CD4-positive, alpha-beta T cell treated with Interleukin-12 subunit alpha and Interleukin-12 subunit beta, for 1 hour (primary cell): Measurements from ENCODE around the gene AGMO.
"Not testable (repeated sequence)": the region's sequence is repeated elsewhere in the genome, so short reads cannot be mapped to it uniquely, and the experiment has no call there.

ENCODE experiments used
- DNase-seq: peaks from one replicate; pipeline ENCODE4 v3.0.0-alpha.2; 2020

The AGMO gene

DNA sequence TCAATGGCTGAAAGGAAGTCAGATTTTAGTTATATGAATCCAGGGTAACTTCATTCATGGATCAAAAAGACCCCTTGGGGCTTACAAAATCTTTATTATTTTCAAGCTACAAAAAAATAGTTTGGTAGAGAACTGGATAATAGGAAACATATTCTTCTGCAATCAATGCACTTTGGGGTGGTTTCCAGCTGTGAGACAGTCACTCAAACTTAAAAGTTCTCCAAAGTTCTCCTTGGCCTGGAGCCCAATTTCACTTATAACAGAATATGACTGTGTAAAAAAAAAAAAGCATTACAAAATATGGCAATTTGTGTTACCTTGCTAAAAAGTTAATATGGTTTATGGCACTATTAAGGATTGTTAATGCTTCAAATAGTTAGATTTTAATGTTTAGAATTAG, 255.5 kb downstream of the AGMO start:
- DNase-seq: no peak

DNA sequence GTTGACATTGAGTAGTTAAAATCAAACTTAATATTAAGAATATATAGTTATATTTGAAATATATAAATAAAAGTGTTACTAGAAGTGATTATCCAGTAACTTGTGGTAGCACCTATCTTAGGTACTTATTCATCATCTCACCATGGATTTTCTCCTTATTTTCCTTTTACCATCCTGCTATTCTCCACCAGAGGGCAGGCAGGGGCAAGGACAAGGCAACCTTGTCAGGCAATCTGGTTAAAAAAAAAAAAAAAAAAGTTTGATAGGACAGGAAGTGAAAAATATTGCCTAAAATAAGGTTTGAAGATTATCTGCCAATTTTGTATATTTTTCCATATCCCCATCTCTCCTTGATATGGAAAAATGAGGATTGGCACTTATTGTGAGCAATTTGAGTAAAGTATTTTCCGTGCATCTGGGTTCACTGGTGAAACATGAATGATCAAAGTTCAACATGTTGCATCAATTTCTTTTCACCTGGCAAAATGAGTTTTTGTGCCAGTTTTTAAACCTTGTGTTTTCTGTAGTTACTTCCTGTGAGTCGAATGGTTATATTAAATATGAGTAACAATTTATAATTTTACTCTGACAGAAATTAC, 256.7 kb downstream of the AGMO start:
- no peak for DNase-seq

DNA sequence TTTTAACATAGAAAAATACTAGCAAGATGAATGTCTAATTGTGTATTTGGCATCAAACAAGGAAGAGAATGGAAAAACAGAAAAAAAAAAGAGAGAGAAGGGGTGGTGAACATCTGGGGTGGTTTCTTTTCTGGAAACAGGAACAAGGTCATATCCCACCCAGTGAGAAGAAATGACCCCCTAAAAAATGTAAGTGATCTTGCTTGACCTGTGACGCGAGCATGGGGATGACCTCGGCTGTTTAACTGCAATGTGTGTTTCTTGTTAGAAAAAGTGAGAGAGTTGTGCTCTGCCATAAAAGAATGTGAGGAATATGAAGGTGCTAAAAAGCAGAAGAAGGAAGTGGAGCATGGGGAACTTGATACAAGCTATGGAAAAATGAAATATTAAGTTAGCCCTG, 258.5 kb downstream of the AGMO start:
- DNase-seq: no peak

DNA sequence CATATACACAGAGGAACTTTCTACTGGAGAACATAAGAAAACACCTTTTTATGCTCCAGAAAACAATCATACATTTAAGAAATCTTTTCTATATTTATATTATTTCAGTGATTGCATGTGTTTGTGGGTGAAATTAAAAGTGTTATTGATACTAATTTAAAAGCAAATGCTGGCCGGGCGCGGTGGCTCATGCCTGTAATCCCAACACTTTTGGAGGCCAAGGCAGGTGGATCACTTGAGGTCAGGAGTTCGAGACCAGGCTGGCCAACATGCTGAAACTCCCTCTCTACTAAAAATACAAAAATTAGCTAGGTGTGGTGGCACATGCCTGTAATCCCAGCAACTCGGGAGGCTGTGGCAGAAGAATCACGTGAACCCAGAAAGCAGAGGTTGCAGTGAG, 260.8 kb downstream of the AGMO start:
- not testable (repeated sequence) for DNase-seq

DNA sequence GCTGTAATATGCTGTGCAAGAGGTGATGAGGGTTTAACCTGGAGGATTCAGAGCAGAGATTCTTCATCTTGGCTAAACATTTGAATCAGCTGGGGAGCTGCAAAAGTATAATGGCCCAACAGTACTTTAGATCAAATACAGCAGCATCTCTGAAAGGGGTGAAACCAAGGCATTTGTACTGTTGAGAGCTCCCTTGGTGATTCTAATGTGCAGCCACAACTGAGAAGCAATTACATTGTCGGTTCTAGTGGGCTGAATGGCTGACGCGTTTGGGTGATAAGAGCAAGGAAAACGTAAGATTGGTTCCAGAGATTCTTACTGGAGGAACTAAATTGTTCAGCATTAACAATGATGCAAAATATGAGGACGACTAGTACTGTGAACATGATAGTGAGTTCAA, 269.7 kb downstream of the AGMO start:
- no peak for DNase-seq

DNA sequence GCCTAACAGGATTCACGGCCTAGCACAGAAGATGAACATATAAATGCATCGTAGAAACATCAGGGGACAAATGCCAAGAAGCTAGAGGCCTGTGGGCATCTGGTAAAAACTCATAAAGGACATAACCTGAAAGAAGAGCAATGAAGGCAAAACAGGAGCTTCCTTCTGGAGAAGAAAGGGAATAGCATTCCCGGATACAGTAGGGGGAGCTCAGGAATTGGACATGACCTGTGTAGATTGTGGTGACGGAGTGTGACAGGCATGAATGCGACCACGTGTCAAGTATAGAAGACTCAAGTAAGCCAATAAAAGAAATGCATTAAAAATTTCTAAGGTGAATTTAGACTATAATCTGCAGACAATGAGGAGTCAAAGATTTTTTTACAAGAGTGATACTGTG, 270.1 kb downstream of the AGMO start:
- no peak for DNase-seq

DNA sequence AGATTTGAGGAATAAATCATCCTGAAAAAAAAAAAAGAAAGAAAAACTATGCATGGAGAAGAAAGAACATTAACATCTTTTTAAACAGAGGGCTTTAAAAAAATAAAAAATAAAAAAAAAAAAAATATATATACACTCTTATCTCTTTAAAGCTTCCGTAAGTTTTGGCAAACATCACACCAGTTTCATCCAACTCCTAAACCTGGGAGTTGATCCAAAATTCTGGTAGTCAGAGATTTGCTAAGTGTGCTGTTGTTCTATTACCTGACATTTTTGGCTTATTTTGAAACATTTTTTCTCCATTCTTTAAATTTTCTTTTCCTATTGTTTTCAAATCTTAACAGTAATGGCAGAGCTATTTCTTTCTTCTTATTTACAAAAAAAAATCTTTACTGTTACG, 273.1 kb downstream of the AGMO start:
- no peak for DNase-seq

DNA sequence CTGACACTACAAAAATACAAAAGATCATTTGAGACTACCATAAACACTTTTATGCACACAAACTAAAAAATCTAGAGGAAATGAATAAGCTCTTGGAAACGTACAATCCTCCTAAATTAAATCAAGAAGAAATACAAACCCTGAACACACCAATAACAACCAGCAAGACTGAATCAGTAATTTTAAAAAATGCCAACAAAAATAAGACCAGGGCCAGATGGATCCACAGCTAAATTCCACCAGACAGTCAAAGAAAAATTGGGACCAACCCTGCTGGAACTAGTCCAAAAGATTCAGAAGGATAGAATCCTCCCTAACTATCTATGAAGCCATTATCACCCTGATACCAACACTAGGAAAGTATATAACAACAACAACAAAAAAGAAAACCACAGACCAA, 277.4 kb downstream of the AGMO start:
- DNase-seq: no peak

DNA sequence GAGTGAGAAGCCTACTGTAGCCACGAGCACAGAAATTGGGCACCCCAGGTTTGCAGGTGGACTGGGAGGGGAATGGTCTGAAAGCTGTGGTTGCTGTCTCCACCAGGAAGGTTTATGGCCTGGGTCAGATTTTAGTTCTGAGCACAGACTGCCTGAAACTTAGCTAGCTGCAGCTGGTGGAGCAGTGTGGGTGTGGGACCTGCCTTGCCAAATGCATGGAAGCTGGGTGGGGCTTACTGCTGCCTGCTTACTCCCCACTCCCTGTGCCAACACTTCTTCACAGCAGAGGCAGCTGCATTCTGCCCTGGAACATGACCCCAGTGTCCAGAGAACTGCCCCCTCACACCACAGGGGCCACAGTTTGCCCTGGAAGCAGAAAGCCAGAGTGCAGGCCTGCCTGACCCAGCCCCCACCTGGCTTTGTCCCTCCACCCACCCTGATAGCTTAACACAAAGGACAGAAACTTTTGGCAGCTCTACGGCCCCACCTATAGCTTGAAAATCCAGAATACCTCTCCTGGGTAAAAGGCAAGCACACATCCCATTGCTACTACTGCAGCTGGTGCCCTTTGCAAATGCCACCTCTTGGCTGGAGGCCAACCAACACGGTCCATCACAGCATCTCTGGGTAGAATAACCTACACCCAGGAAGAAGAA, 281.6 kb downstream of the AGMO start:
- no peak for DNase-seq

DNA sequence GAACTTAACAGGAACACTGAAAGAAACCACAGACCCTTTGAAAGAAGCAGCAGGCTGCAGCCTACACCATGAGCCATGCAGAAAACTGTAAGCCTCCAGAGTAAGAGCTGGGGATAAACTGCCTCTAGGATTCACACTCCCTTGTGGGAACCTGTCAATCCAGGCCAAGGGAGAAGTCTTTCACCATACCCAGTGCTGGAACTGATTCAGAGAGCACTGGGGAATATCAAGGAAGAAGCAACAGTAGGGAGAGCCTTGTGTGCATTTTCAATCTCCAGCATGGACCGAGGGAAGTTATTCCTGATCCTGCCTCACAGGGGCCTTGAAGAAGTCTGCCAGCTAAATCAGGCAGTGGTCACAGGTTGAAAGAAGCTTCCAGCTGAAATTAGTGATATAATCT, 282.2 kb downstream of the AGMO start:
- DNase-seq: no peak

DNA sequence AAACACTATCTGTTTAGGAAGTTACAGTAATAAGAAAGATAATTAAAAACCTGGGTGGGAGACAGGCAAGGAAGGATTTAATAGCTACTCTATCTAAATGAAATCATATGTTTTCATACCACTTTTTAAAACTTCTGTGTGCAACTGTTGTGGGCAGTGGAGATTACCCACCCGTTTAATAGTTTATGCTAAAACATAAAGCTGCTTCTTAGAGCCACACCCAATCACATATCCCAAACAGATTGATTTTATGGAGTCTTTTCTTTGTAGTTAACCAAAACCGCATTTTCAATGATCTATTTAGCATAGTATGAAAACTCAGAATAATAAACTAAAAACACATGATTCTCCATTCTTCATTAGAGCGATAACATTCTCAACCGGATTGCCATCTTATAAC, 304.1 kb downstream of the AGMO start:
- DNase-seq: no peak

DNA sequence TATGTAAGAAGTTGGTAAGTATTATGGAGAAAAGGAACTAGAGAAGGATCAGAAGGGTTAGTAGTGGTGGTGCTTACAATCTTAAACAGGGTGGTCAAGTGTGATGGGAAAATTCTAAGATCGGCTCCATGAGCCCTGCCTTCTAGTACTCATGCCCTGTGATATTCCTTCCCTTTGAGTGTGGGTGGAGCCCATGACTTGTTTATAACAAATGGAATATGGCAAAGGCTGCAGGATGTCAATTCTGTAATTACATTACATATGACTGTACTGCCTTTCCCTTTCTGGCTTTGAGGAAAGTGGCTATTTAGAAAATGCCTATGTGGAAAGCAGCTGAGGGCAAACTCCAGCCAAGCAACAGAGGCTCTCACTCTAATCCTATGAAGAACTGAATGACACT, 309.6 kb downstream of the AGMO start:
- DNase-seq: no peak

DNA sequence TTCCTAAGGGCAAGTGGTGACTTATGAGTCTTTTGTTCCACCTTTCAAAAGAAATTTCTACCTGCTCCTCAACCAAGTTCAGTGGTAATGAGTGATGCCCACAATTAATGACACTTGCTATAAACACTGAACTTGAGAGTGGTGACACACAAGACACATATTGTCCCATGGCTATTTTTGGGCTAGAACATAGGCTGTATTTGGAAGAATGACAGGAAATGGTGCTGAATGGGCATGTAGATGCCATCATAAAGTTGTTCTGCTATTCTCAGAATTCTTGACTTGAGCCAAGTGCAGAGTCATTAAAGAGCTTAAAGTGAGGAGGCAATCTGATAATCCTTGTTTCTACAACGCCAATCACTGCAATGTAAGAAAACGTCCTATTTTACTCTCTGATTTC, 313.3 kb downstream of the AGMO start:
- DNase-seq: no peak

DNA sequence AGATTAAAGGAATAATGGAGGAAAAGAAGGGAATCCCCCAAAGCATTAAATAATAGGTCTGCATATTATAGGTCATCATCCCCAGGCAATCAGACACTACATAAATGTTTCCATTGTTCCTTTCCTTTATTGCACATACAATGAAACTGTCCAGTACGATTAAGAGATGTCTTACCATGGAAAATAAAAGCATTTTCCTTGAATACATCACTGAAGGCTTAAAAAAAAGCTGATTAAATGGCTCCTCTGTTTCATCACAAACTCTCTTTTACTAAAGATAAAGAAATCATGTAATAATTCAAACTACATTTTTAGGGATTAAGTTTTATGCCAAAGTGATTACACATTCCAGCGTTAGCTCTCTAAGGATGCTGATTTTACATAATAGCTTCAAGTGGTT, 316.0 kb downstream of the AGMO start:
- no peak for DNase-seq

DNA sequence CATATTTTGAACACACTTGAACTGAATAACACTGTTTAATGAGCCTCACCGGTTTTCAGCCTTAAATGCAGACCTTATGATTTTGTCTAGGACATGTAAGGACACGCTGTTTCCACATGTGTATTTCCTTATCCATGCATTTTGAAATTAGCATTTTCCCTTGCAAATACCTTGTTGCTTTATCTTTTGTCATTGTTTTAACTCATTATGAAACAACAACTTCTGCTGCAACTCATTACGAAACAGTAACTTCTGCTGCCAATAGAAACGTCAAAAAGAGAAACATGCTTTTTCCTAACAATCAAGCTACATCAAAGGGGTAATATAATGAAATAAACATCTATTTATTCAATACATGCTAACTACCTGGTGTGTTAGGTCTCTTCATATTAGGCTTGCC, 322.0 kb downstream of the AGMO start:
- DNase-seq: no peak

DNA sequence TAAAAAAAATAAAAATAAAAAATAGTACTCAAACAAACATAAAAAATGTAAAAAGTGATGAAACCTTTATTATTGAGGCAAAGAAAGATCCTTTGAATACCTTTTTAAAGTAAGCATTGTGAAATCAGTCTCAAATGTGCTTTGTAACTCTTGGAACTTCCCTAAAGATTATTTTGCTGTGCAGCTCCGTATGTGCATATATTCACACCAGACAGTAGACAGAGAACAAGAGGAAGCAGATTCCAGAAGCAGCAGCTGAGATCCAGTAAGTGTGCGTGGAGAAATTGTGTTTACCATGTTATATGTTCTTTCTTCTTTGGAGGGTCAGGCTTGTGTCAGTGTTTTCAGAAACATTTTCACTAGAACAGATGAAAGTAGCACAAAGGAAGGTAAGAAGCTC, 324.9 kb downstream of the AGMO start:
- DNase-seq: no peak

DNA sequence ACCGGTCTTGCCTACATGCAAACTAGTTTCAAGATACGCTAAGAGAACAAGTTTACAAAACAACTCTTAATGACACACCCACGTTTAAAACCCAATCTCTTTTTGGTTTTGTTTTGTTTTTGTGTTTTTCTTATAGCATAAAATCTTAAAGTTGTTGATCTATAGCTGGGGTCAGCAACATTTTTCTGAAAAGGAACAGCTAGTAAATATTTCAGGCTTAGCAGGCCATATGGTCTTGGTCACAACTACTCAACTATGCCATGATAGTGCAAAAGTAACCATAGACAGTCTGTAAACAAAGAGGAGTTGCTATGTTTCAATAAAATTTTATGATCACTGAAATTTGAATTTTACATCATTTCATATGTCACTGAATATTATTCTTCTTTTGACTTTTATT, 327.4 kb downstream of the AGMO start:
- no peak for DNase-seq

DNA sequence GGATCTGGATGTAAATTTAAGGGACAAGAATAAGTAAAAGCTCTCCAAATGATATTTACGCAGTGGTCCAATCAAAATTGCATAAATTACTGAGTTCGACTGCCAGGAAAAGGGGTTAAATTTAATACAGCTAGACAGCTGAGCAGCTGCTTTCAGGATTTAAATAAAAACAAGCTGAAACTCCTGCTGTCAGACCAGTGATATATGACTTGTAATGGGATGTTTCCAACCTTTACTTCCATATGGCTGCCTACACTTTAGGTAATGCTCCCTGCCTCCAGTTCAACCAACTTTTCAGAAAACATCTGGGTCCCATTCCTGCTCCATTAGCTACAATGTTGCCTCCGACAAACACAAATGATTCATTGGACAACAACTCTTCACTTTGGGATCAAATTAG, 333.0 kb downstream of the AGMO start:
- DNase-seq: no peak

DNA sequence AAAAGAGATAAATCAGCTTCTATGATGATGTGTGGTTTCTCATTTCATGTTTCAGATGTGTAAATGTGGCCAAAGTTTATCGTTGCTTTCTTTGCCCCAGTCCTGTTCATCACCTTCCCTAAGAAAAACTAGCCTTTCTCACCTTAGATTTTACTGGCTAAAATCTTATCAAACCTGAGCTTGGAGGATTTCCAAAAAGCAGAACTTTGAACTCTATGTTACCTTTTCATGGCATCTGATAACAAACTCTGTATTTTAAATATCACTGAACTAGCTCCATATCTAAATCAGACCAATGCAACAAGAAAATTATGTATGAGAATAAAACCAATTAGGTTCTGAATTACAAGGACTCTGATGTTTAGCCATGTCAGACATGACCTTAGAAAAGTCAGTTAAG, 335.8 kb downstream of the AGMO start:
- DNase-seq: no peak

DNA sequence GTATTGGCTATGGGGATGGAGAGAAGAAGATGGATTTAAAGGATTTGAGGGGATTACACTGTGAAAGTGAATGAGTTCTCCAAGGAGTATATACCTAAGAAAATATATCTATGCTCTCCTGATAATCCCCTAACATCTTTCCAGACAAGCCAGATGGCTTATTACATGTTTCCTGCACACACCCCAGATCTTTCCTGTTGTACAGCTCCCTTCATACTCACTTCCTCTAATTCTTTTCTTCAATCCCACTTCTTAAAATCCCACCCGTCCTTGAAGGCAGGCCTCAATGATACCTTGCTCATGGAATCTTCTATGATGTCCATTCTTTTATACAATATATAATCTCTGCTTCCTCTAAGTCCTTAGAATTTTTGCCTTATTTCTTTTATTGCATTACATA, 342.1 kb downstream of the AGMO start:
- DNase-seq: no peak

DNA sequence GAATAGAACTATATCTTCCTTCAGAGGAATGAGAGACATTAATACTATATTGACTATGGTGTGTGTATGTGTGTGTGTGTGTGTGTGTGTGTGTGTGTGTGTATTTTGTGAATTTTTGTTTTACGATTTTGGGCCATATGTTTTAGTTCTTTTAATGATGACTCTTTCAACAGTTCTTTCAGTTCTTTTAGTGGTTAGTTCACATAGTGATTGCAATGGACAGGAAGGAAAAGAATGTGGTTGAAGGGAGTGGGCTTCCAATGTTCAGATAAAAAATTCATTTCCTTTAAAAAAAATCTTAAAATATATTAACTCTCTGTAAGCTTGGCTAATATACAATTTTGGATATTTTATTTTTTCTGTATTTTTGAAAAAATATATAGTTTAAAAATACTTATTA, 343.6 kb downstream of the AGMO start:
- no peak for DNase-seq

DNA sequence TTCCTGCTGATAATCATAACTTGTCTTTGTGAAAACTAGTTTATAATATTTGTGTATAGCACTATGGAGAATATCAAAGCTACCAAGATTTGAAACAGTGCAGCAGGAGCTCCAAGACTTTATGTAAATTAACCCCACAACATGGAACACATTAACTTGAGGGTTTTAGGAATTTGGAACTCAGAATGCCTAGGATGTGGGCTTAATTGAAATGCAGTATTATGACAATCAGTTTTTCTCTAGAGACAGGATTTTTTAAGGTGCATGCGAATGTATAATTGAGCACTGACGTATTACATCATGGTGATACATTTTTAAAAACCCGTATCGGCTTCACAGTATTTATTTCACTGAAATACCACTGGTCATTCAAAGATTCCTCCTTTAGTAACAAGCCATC, 346.2 kb downstream of the AGMO start:
- DNase-seq: no peak

DNA sequence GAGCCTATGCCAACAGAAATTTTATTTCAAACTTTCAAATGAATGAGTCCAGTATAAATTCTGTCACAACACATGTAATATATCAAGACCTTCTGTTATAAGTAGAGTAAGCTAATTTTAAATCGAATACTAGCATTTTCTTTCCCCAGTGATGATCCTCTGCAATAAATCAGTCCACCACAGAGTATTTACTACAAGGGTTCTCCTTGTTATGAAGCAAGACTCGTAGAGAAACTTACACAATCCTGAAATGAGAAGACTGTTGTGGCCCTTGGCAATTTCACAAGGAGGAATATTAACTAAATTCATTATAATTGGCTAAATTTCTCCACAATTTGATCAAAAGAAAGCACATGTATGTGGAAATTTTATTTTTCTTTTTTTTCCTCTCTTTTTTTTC, 346.8 kb downstream of the AGMO start:
- no peak for DNase-seq

DNA sequence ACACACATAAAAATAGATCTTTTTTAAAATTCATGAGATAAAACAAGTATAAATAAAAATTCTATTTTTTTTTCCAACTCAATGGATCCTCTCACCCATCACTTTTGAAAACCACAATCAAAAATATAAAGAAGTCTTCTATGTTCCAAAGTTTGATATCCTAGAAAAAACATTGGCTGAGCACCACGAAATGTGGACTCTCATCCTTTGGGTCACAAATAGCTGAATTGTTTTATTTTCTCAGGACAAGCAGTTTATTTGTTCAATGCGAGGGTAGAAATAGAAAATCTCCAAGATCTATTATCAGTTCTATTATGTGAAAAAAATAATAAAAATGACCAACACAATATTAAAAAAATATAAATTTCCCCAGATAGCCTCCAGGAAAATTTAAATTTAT, 348.7 kb downstream of the AGMO start:
- no peak for DNase-seq

DNA sequence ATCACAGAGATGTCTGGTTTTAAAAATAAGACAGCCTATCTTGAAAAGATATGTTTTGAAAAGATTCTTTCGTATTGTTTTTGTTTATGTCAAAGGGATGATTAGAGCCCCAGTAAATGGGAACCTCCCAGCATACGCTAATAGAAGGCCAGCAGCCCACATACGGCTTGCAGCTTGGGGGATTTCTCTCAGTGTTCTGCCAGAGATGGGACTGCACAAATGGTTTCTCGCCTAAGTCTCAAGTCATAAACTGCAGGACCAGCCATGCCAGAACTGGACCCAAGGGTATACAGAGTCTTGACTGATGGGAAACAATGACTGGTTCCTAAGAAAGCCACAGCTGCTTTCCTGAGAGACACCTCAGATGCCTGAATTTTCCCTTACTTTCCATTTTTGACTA, 352.4 kb downstream of the AGMO start:
- no peak for DNase-seq

DNA sequence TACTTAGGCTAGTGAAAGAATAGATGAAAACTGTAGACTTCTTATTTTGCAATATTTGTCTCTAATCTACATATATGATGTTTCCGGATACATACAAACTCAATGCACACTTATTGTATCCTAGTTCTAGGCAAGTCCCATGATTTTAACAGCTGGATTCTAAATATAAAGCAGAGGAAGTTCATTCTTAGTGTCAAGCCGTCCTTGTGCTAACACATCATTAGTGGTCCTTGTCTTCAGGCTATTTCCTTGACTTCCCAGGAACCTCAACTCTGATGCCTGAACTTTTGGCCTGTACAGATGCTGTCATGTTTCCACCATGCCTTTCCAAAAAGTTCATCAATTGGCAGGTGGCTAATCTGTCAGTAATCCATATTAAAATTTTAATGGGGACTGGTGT, 357.4 kb downstream of the AGMO start:
- DNase-seq: no peak
